Neural cell (in vitro differentiated cells): ENCODE results near the gene NDST4.

Experiments
- CTCF ChIP-seq: fragments of 450-650 bp; IDR thresholded peaks from 2 replicates; pipeline ENCODE4 v1.5.1; 2014; ENCODE audit warnings: antibody characterized with exemption, mild to moderate bottlenecking, moderate library complexity; ENCODE audit not compliant: poor library complexity, severe bottlenecking
- EP300 ChIP-seq: fragments of 450-650 bp; conservative IDR thresholded peaks from 2 replicates; pipeline ENCODE4 v1.6.1; 2014; ENCODE audit warnings: antibody characterized with exemption, mild to moderate bottlenecking, moderate library complexity; ENCODE audit not compliant: poor library complexity, severe bottlenecking
- EZH2 ChIP-seq: fragments of 200-600, 300-800 bp; shearing (Covaris generic), sonication (generic); IDR thresholded peaks from 2 replicates; pipeline ENCODE4 v1.6.1; 2014; ENCODE audit warnings: antibody characterized with exemption, low read length, borderline replicate concordance, mild to moderate bottlenecking; ENCODE audit not compliant: insufficient read depth, poor library complexity, severe bottlenecking
- TAF1 ChIP-seq: IDR thresholded peaks from 2 replicates; pipeline ENCODE4 v1.6.1; 2012; ENCODE audit warnings: low read depth

DNA sequence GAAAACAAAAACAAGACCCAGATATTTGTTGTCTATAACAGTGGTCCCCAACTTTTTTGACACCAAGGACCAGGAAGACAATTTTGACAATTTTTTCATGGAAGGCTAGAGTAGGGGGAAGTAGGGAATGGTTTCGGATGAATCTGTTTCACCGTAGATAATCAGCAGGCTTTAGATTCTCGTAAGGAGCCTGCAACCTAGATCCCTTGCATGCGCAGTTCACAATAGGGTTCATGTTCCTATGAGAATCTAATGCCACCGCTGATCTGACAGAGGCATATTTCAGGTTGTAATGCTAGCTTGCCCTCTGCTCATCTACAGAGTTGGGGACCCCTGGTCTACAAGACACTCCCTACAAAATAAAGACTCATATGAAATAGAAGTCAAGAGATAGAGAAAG, 229.8 kb downstream of the NDST4 start:
- no peak for TF ChIP-seq CTCF
- no peak for TF ChIP-seq TAF1
- TF ChIP-seq EZH2 = no peak
- TF ChIP-seq EP300 = no peak
